ENCODE results near the gene ROR1. TPM values are rescaled to one million over a fixed set of nuclear protein-coding genes. Genes with fewer than 3 reads are reported as not detected.

ROR1 gene
- total and polyA plus RNA-seq, 2 of the 4 experiments (the other 2 are of a cell fraction), result 4.4 to 10.0 TPM

DNA sequence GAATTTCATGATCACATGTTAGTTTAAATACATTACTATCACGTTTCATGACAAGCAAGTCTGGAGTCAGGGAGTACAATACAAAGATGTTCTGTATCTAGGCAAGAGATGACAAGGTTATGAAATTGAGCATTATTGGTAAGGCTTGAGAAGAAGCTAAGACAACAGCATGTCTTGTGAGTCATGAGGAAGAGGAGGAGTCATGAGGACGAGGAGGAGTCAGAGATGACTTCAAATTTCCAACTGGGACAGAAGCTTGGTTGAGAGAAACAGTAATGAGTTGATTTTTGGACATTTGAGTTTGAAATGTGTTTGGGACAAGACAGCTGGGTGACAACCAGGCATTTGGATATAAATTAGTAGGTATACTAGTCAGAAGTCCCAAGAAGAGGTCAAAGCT is 425.3 kb downstream of the ROR1 start:
- no peak overlapping the region for H4K5ac ChIP-seq (ENCODE audit: low read depth, low read length)
- POLR2A ChIA-PET (ENCODE audit: unreplicated experiment), result no interaction called here
- intact Hi-C loops (cut with micrococcal nuclease), result no loop called here

More for the DNA sequence above, 425.3 kb downstream of the ROR1 start:
- in situ Hi-C loops (cut with MboI; ENCODE audit: low sequenced_read_pairs) (no loop called here), dilution Hi-C loops (cut with HindIII; ENCODE audit: low sequenced_read_pairs, unreplicated experiment) (no loop called here)
- peak; percentile 30 for DNase-seq
- Histone ChIP-seq H3K27ac (ENCODE audit: insufficient read depth, low read length) (no peak overlapping the region), H3K56ac (ENCODE audit: extremely low read depth, insufficient read depth, low read length) (no peak overlapping the region), H3K9me3 (ENCODE audit: control insufficient read depth, insufficient read depth, low read length) (no peaks in the 10 kb centered on the region), H3K9me1 (ENCODE audit: insufficient read depth, low read length) (no peaks in the 10 kb centered on the region), H2AK9ac (replicated peaks; ENCODE audit: low read depth, low read length, poor library complexity) (no peak overlapping the region), H2BK20ac (ENCODE audit: low read depth, low read length) (no peak overlapping the region), H3K14ac (replicated peaks; ENCODE audit: low read depth, low read length) (no peak overlapping the region), H3K18ac (ENCODE audit: low read depth, low read length) (no peak overlapping the region), H3K4me3 (ENCODE audit: insufficient read depth, low read depth, low read length) (no peak overlapping the region), H3K27me3 (ENCODE audit: control insufficient read depth, insufficient read depth, low read length) (peaks cover 3% of the 10 kb centered on the region; the same call in 1 of the 2 replicates), H3K4me2 (ENCODE audit: low read depth, low read length) (no peak overlapping the region), H2BK120ac (ENCODE audit: low read depth, low read length) (no peak overlapping the region), H4K91ac (ENCODE audit: insufficient read depth, low read depth, low read length) (no peak overlapping the region), H3K9ac (ENCODE audit: low read depth, low read length) (no peak overlapping the region), H3K79me1 (ENCODE audit: low read depth in 1 of 2, low read length in 2 of 2) (no peaks in the 10 kb centered on the region), H2BK15ac (ENCODE audit: low read depth, low read length) (no peak overlapping the region), H3K23ac (ENCODE audit: low read depth, low read length) (no peak overlapping the region), H3K4me1 (ENCODE audit: control insufficient read depth, insufficient read depth, low read length) (no peaks in the 10 kb centered on the region), H3K36me3 (ENCODE audit: control insufficient read depth, insufficient read depth, low read length) (no peaks in the 10 kb centered on the region), H3K4ac (ENCODE audit: low read depth, low read length) (no peak overlapping the region), H4K8ac (ENCODE audit: low read depth in 2 of 2, low read length in 2 of 2) (no peak overlapping the region), H2BK5ac (ENCODE audit: low read depth, low read length, poor library complexity, severe bottlenecking) (no peak overlapping the region), H2AK5ac (ENCODE audit: low read depth, low read length) (no peak overlapping the region), H4K20me1 (ENCODE audit: insufficient read depth, low read length) (no peaks in the 10 kb centered on the region), H2AFZ (replicated peaks; ENCODE audit: low read length, poor library complexity) (no peak overlapping the region)
- ATAC-seq (ENCODE audit: low read depth), result no peak
- BruUV-seq (replicated peaks), result no TSS peak
- 75% methylated on average over 1 of the region's 2 CpGs; no CpG with 5 or more reads in 1 of the 2 experiments for WGBS, 2 experiments (ENCODE audit: extremely low coverage in 2 of 2, insufficient read length in 1 of 2)
- CTCF ChIA-PET, result no interaction called here
- TF ChIP-seq, protein P1, sequence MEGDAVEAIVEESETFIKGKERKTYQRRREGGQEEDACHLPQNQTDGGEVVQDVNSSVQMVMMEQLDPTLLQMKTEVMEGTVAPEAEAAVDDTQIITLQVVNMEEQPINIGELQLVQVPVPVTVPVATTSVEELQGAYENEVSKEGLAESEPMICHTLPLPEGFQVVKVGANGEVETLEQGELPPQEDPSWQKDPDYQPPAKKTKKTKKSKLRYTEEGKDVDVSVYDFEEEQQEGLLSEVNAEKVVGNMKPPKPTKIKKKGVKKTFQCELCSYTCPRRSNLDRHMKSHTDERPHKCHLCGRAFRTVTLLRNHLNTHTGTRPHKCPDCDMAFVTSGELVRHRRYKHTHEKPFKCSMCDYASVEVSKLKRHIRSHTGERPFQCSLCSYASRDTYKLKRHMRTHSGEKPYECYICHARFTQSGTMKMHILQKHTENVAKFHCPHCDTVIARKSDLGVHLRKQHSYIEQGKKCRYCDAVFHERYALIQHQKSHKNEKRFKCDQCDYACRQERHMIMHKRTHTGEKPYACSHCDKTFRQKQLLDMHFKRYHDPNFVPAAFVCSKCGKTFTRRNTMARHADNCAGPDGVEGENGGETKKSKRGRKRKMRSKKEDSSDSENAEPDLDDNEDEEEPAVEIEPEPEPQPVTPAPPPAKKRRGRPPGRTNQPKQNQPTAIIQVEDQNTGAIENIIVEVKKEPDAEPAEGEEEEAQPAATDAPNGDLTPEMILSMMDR (conservative IDR thresholded peaks at IDR 0.05; ENCODE audit: low read depth, low read length), result no peak
- no peak for TF ChIP-seq CEBPB (IDR thresholded peaks at IDR 0.05; ENCODE audit: low read depth, low read length)
- TF ChIP-seq BHLHE40 (IDR thresholded peaks at IDR 0.05; ENCODE audit: low read depth, low read length), result no peak
- no peak for TF ChIP-seq RCOR1 (IDR thresholded peaks at IDR 0.05; ENCODE audit: insufficient replicate concordance, low read length)
- TF ChIP-seq POLR2A (IDR thresholded peaks at IDR 0.05; ENCODE audit: low read depth, low read length), result no peak
- TF ChIP-seq, protein P2, sequence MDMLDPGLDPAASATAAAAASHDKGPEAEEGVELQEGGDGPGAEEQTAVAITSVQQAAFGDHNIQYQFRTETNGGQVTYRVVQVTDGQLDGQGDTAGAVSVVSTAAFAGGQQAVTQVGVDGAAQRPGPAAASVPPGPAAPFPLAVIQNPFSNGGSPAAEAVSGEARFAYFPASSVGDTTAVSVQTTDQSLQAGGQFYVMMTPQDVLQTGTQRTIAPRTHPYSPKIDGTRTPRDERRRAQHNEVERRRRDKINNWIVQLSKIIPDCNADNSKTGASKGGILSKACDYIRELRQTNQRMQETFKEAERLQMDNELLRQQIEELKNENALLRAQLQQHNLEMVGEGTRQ (IDR thresholded peaks at IDR 0.05; ENCODE audit: low read depth, low read length), result no peak
- TF ChIP-seq, protein P3, sequence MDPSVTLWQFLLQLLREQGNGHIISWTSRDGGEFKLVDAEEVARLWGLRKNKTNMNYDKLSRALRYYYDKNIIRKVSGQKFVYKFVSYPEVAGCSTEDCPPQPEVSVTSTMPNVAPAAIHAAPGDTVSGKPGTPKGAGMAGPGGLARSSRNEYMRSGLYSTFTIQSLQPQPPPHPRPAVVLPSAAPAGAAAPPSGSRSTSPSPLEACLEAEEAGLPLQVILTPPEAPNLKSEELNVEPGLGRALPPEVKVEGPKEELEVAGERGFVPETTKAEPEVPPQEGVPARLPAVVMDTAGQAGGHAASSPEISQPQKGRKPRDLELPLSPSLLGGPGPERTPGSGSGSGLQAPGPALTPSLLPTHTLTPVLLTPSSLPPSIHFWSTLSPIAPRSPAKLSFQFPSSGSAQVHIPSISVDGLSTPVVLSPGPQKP (IDR thresholded peaks at IDR 0.05; ENCODE audit: borderline replicate concordance, low read depth, low read length), result no peak
- TF ChIP-seq RFX5 (IDR thresholded peaks at IDR 0.05; ENCODE audit: low read depth, low read length), result no peak
- TF ChIP-seq CHD1 (IDR thresholded peaks at IDR 0.05; ENCODE audit: low read depth, low read length), result no peak
- TF ChIP-seq NFE2L2 (IDR thresholded peaks at IDR 0.05; ENCODE audit: low read depth, low read length), result no peak
- TF ChIP-seq MAZ (IDR thresholded peaks at IDR 0.05; ENCODE audit: borderline replicate concordance, low read depth, low read length), result no peak
- TF ChIP-seq SMC3 (IDR thresholded peaks at IDR 0.05; ENCODE audit: low read depth, low read length), result no peak
